Activated B cell treated with CpG ODN at 0.5 μM for 24 hours (primary cell): ENCODE data around the gene ACSL1. TPM values are rescaled to one million over a fixed set of nuclear protein-coding genes. Genes with fewer than 3 reads are reported as not detected.

ENCODE experiments used
- ATAC-seq: fragments of 200-7000 bp; cut with Tn5 transposase; one replicate; pipeline ENCODE4 v1.10.0; 2021; ENCODE audit warnings: low read depth, mild to moderate bottlenecking, moderate library complexity
- CTCF ChIA-PET: fragments of 350-600 bp; sonication (Branson Sonifier 250); formaldehyde crosslinking; loops from one replicate; lab custom pipeline; 2021; ENCODE audit warnings: antibody characterized with exemption; lab: Charles Lee
- POLR2A ChIA-PET: fragments of 350-600 bp; sonication (Branson Sonifier 250); formaldehyde crosslinking; loops from one replicate; lab custom pipeline; 2021; ENCODE audit warnings: antibody characterized with exemption; lab: Charles Lee
- DNase-seq: peaks from one replicate; pipeline ENCODE4 v3.0.0; 2022
- H3K27ac Mint-ChIP-seq: one replicate; pipeline ENCODE4 v1.8.0; 2020; ENCODE audit warnings: mixed read lengths
- H3K27me3 Mint-ChIP-seq: one replicate; pipeline ENCODE4 v1.8.0; 2021; ENCODE audit warnings: mixed read lengths
- H3K36me3 Mint-ChIP-seq: one replicate; pipeline ENCODE4 v1.8.0; 2021; ENCODE audit warnings: low read depth, mixed read lengths
- H3K4me1 Mint-ChIP-seq: one replicate; pipeline ENCODE4 v1.8.0; 2021; ENCODE audit warnings: mixed read lengths
- H3K4me3 Mint-ChIP-seq: one replicate; pipeline ENCODE4 v1.8.0; 2020; ENCODE audit warnings: mild to moderate bottlenecking, mixed read lengths
- H3K9me3 Mint-ChIP-seq: one replicate; pipeline ENCODE4 v1.8.0; 2020; ENCODE audit warnings: mixed read lengths
- CTCF ChIP-seq: fragments of 200-600 bp; IDR thresholded peaks from one replicate; pipeline ENCODE4 v1.8.0; 2022; ENCODE audit warnings: antibody characterized with exemption, mild to moderate bottlenecking
- intact Hi-C: fragments of 100-400 bp; cut with micrococcal nuclease; formaldehyde crosslinking; loops from one replicate; pipeline ENCODE4 v1.15.1; 2024
- total RNA-seq: library from RNA; stranded (reverse); gene quantifications from 2 replicates; pipeline ENCODE4 v1.2.3, GENCODE V29; 2022

ACSL1 gene
- total RNA-seq, 1 donor from 2014 or later, result 47.0 TPM

- ATAC-seq (no peak), DNase-seq (no peak)
- Mint-ChIP-seq H3K27ac (no peak overlapping the region), H3K27me3 (no peaks in the 10 kb centered on the region), H3K9me3 (no peaks in the 10 kb centered on the region), H3K4me3 (no peak overlapping the region), H3K36me3 (peaks cover 13% of the 10 kb centered on the region), H3K4me1 (peaks cover 43% of the 10 kb centered on the region)
- intact Hi-C loops, result loop anchor here (1.0 kb wide), 1 partner anchor 9 kb away; no protein-coding TSS in a partner anchor
- TF ChIP-seq CTCF, result no peak
- ChIA-PET CTCF (no interaction called here), POLR2A (interaction anchor here (1.4 kb wide), 1 partner anchor 48 kb away, joined by 3 read pairs; no protein-coding TSS in a partner anchor)
These were observed 19.1 kb downstream of the ACSL1 start for GRCh38 chr4:184806711-184807110.

- no peak for ATAC-seq
- no peaks in the 10 kb centered on the region for H3K27me3 Mint-ChIP-seq
- CTCF ChIA-PET, result interaction anchor here (1.5 kb wide), 1 partner anchor 115 kb away, joined by 5 read pairs; no protein-coding TSS in a partner anchor
- peaks cover 40% of the 10 kb centered on the region for H3K4me1 Mint-ChIP-seq
- H3K9me3 Mint-ChIP-seq, result no peaks in the 10 kb centered on the region
- POLR2A ChIA-PET, result interaction anchor here (1.4 kb wide), 1 partner anchor 48 kb away, joined by 3 read pairs; no protein-coding TSS in a partner anchor
- intact Hi-C loops, result loop anchor here (1.0 kb wide), 1 partner anchor 9 kb away; no protein-coding TSS in a partner anchor
- no peak overlapping the region for H3K4me3 Mint-ChIP-seq
- no peak for TF ChIP-seq CTCF
- DNase-seq, result no peak
- H3K27ac Mint-ChIP-seq, result peak overlapping the region; percentile 54
- H3K36me3 Mint-ChIP-seq, result peaks cover 17% of the 10 kb centered on the region
These were observed 19.6 kb downstream of the ACSL1 start for GRCh38 chr4:184806229-184806550.

- TF ChIP-seq CTCF, result no peak
- CTCF ChIA-PET, result interaction anchor here (0.6 to 1.7 kb wide), 3 partner anchors 15 to 116 kb away, joined by 3 to 5 read pairs (median 5); no protein-coding TSS in a partner anchor
These were observed 20.1 kb downstream of the ACSL1 start for GRCh38 chr4:184805462-184806228.

GRCh38 chr4:184804621-184805020, 21.1 kb downstream of the ACSL1 start:
- intact Hi-C loops, result loop anchor here (1.0 kb wide), 2 partner anchors 20 to 50 kb away; no protein-coding TSS in a partner anchor
- Mint-ChIP-seq H3K4me3 (no peak overlapping the region), H3K27ac (no peak overlapping the region), H3K4me1 (peaks cover 39% of the 10 kb centered on the region), H3K36me3 (peaks cover 30% of the 10 kb centered on the region), H3K27me3 (no peaks in the 10 kb centered on the region), H3K9me3 (no peaks in the 10 kb centered on the region)
- no peak for DNase-seq
- TF ChIP-seq CTCF, result no peak
- no peak for ATAC-seq
- CTCF ChIA-PET, result interaction anchor here (1.7 kb wide), 1 partner anchor 16 kb away, joined by 5 read pairs; no protein-coding TSS in a partner anchor
- POLR2A ChIA-PET, result interaction anchor here (0.6 to 1.7 kb wide), 2 partner anchors 22 to 155 kb away, joined by 3 to 5 read pairs; partner anchors contain the start of genes ACSL1, CASP3 and PRIMPOL

More at GRCh38 chr4:184805462-184806228, 20.1 kb downstream of the ACSL1 start:
- no peaks in the 10 kb centered on the region for H3K27me3 Mint-ChIP-seq
- H3K4me3 Mint-ChIP-seq, result peak overlapping the region; percentile 33
- no peaks in the 10 kb centered on the region for H3K9me3 Mint-ChIP-seq
- POLR2A ChIA-PET, result interaction anchor here (0.6 to 1.7 kb wide), 4 partner anchors 10 to 50 kb away, joined by 3 to 8 read pairs (median 4); partner anchors contain the start of gene ACSL1
- ATAC-seq (peak; percentile 89), DNase-seq (peak; percentile 26)
- intact Hi-C loops, result loop anchor here (1.0 kb wide), 3 partner anchors 10 to 49 kb away; no protein-coding TSS in a partner anchor
- H3K36me3 Mint-ChIP-seq, result peaks cover 20% of the 10 kb centered on the region
- H3K27ac Mint-ChIP-seq, result peak overlapping the region; percentile 54
- peaks cover 39% of the 10 kb centered on the region for H3K4me1 Mint-ChIP-seq

- DNase-seq, result no peak
- TF ChIP-seq CTCF, result no peak
- H3K27ac Mint-ChIP-seq, result no peak overlapping the region
- intact Hi-C loops, result no loop called here
- ChIA-PET POLR2A (no interaction called here), CTCF (no interaction called here)
- H3K4me3 Mint-ChIP-seq, result no peak overlapping the region
- peaks cover 36% of the 10 kb centered on the region for H3K36me3 Mint-ChIP-seq
- ATAC-seq, result no peak
- no peaks in the 10 kb centered on the region for H3K27me3 Mint-ChIP-seq
- no peaks in the 10 kb centered on the region for H3K9me3 Mint-ChIP-seq
- H3K4me1 Mint-ChIP-seq, result peaks cover 39% of the 10 kb centered on the region
These were observed 21.9 kb downstream of the ACSL1 start for GRCh38 chr4:184803874-184804273.
